A549 (cell line): ENCODE measurements around the gene ZIC1.

Experiments used
- BCL3 ChIP-seq: fragments of >200 bp; sonication (Bioruptor Twin); formaldehyde crosslinking; IDR thresholded peaks from 3 replicates; pipeline ENCODE4 v1.6.1; 2016
- EP300 ChIP-seq, 2 experiments: fragments of >200 bp; sonication (Bioruptor Twin); formaldehyde crosslinking; IDR thresholded peaks; 2 replicates in 1 of 2; 3 replicates in 1 of 2; pipeline ENCODE4 v1.6.1; 2016 to 2017
- JUN ChIP-seq, 2 experiments: fragments of >200 bp; sonication (Bioruptor Twin); formaldehyde crosslinking; IDR thresholded peaks; 2 replicates in 1 of 2; 3 replicates in 1 of 2; pipeline ENCODE4 v1.6.1; 2016 to 2017
- JUNB ChIP-seq: fragments of >200 bp; sonication (Bioruptor Twin); formaldehyde crosslinking; IDR thresholded peaks from 2 replicates; pipeline ENCODE4 v1.6.1; 2016
- RAD21 ChIP-seq, 2 experiments: fragments of >200 bp in 1 of 2; sonication (Bioruptor Twin) in 1 of 2; formaldehyde crosslinking in 1 of 2; IDR thresholded peaks in 1 of 2; conservative IDR thresholded peaks in 1 of 2; 2 replicates in 1 of 2; 3 replicates in 1 of 2; pipeline ENCODE4 v1.6.1; 2012 to 2018; ENCODE audit warnings: inconsistent platforms in 1 of 2
- REST ChIP-seq: fragments of 200-600 bp; sonication (generic); IDR thresholded peaks from 2 replicates; pipeline ENCODE4 v1.6.1; 2016; ENCODE audit warnings: antibody characterized with exemption, mild to moderate bottlenecking, moderate library complexity
- RFX5 ChIP-seq: fragments of 450-650 bp; IDR thresholded peaks from 2 replicates; pipeline ENCODE4 v1.7.1; 2014; ENCODE audit warnings: antibody characterized with exemption, mild to moderate bottlenecking, moderate library complexity
- ZFP36 ChIP-seq: fragments of 450-650 bp; IDR thresholded peaks from 2 replicates; pipeline ENCODE4 v1.6.1; 2014; ENCODE audit warnings: borderline replicate concordance; ENCODE audit not compliant: partially characterized antibody
- TF ChIP-seq, protein P1 (sequence below): fragments of 450-650 bp; IDR thresholded peaks from 2 replicates; pipeline ENCODE4 v1.6.1; 2014; ENCODE audit warnings: antibody characterized with exemption

DNA sequence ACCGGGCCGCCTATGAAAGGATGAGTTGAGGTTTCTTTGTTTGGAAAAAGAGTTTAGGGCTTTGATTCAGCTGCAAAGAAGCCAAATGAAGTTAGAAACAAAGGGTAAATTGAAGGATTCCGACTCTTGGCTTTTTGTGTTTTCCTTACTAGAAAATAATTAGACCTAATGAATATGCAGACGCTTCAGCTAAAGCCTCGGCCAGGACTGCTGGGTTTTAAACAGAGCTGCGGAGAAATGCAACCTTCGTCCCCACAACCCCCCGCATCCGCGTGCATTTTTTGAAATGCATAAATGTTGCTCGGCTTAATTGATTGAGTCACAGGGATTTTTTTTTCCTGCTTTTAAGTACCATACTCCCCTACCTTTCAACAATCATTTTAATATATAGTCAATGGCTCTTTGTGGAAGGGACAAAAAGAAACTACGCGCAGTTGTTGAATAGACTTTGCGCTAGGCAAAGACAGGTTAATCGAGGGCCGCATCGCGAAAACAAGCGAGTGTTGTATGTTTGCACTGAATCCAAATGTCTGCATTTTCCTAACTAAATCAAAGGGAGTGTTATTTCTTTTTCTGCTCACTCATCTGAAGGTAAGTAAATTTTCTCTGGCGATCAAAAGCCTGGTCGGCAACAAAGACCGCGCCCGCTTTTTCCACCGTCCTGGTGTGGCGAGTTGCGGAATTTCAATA is 1.5 kb upstream of the ZIC1 start:
- TF ChIP-seq REST (no peak), EP300 (IDR thresholded peaks at IDR 0.05) (no peak), JUNB (no peak), RAD21 (conservative IDR thresholded peaks at IDR 0.05 in 1 of 2, IDR thresholded peaks at IDR 0.05 in 1 of 2) (no peak), JUN (IDR thresholded peaks at IDR 0.05) (no peak), RFX5 (no peak), ZFP36 (no peak), BCL3 (no peak)
- TF ChIP-seq, protein P1, sequence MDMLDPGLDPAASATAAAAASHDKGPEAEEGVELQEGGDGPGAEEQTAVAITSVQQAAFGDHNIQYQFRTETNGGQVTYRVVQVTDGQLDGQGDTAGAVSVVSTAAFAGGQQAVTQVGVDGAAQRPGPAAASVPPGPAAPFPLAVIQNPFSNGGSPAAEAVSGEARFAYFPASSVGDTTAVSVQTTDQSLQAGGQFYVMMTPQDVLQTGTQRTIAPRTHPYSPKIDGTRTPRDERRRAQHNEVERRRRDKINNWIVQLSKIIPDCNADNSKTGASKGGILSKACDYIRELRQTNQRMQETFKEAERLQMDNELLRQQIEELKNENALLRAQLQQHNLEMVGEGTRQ = no peak
